Erythroblast (primary cell): ENCODE results near the gene HSCB.

Source experiments
- GATA1 ChIP-seq: IDR thresholded peaks from 2 replicates; pipeline ENCODE4 v1.6.1; 2011; ENCODE audit warnings: low read depth, mild to moderate bottlenecking, control low read depth, low read length, moderate library complexity
- POLR2A ChIP-seq: IDR thresholded peaks from 2 replicates; pipeline ENCODE4 v1.6.1; 2011; ENCODE audit warnings: mild to moderate bottlenecking, low read length

- no peak for TF ChIP-seq POLR2A
- no peak for TF ChIP-seq GATA1
Observed at GRCh38 chr22:28780296-28780695, 38.5 kb downstream of the HSCB start.
